ENCODE measurements around the gene TIGIT.

DNA sequence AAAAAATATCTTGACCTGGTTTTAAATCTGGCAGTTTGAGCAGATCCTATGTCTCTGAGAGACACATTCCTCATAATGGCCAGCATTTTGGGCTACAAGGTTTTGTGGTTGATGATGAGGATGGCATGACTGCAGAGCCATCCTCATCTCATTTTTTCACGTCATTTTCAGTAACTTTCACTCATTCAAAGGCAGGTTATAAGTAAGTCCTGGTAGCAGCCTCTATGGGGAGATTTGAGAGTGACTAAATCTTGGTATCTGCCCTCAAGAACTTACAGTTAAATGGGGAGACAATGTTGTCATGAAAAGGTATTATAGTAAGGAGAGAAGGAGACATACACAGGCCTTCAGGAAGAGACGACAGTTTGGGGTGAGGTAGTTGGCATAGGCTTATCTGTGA lies 14.5 kb downstream of the TIGIT start:
- TF ChIP-seq, protein P1, sequence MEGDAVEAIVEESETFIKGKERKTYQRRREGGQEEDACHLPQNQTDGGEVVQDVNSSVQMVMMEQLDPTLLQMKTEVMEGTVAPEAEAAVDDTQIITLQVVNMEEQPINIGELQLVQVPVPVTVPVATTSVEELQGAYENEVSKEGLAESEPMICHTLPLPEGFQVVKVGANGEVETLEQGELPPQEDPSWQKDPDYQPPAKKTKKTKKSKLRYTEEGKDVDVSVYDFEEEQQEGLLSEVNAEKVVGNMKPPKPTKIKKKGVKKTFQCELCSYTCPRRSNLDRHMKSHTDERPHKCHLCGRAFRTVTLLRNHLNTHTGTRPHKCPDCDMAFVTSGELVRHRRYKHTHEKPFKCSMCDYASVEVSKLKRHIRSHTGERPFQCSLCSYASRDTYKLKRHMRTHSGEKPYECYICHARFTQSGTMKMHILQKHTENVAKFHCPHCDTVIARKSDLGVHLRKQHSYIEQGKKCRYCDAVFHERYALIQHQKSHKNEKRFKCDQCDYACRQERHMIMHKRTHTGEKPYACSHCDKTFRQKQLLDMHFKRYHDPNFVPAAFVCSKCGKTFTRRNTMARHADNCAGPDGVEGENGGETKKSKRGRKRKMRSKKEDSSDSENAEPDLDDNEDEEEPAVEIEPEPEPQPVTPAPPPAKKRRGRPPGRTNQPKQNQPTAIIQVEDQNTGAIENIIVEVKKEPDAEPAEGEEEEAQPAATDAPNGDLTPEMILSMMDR (IDR thresholded peaks at IDR 0.05; ENCODE audit: insufficient read depth, low read length), result no peak
- no peak for TF ChIP-seq GABPA (IDR thresholded peaks at IDR 0.05; ENCODE audit: low read depth)

Data from HL-60 (cell line).